Astrocyte (in vitro differentiated cells and primary cell): ENCODE results near the gene FNDC3A. TPM values are rescaled to one million over a fixed set of nuclear protein-coding genes. Genes with fewer than 3 reads are reported as not detected.
A peak's percentile ranks its signal among the peaks of the same experiment; 100 is the strongest.

Source experiments
- DNase-seq: peaks from one replicate; pipeline ENCODE4 v3.0.0-alpha.2; 2010; ENCODE audit warnings: low read depth
- FAIRE-seq: peaks from 2 replicates; lab custom pipeline; 2011; peaks lifted over from hg19 to GRCh38; lab: Jason Lieb, UNC
- H2AFZ ChIP-seq: 2 replicates; pipeline ENCODE4 v1.6.0; 2012; ENCODE audit warnings: low read depth, low read length, inconsistent platforms
- H3K27ac ChIP-seq: 2 replicates; pipeline ENCODE4 v1.5.1; 2011; ENCODE audit warnings: low read depth, low read length, inconsistent platforms
- H3K27me3 ChIP-seq: 2 replicates; pipeline ENCODE4 v1.6.0; 2011; ENCODE audit warnings: low read length, inconsistent platforms; ENCODE audit not compliant: insufficient read depth
- H3K36me3 ChIP-seq: 2 replicates; pipeline ENCODE4 v1.5.1; 2011; ENCODE audit warnings: low read length, inconsistent platforms; ENCODE audit not compliant: insufficient read depth
- H3K4me1 ChIP-seq: 2 replicates; pipeline ENCODE4 v1.5.1; 2011; ENCODE audit warnings: low read length, inconsistent platforms; ENCODE audit not compliant: insufficient read depth
- H3K4me2 ChIP-seq: 2 replicates; pipeline ENCODE4 v1.6.0; 2012; ENCODE audit warnings: low read length, inconsistent platforms
- H3K4me3 ChIP-seq: 2 replicates; pipeline ENCODE4 v1.5.1; 2011; ENCODE audit warnings: low read depth, mild to moderate bottlenecking, low read length, inconsistent platforms; ENCODE audit not compliant: insufficient read depth
- H3K79me2 ChIP-seq: 2 replicates; pipeline ENCODE4 v1.6.0; 2012; ENCODE audit warnings: mild to moderate bottlenecking, low read length, inconsistent platforms; ENCODE audit not compliant: insufficient read depth
- H3K9ac ChIP-seq: 2 replicates; pipeline ENCODE4 v1.6.0; 2012; ENCODE audit warnings: mild to moderate bottlenecking, low read length, inconsistent platforms
- H3K9me3 ChIP-seq: 2 replicates; pipeline ENCODE4 v1.5.1; 2012; ENCODE audit warnings: low read depth, mild to moderate bottlenecking, low read length, inconsistent platforms; ENCODE audit not compliant: insufficient read depth
- H4K20me1 ChIP-seq: 2 replicates; pipeline ENCODE4 v1.6.0; 2012; ENCODE audit warnings: low read length, inconsistent platforms; ENCODE audit not compliant: insufficient read depth
- H3K27ac Mint-ChIP-seq: one replicate; pipeline ENCODE4 v1.8.0; 2021; ENCODE audit warnings: mild to moderate bottlenecking, mixed read lengths; ENCODE audit not compliant: unreplicated experiment
- H3K27me3 Mint-ChIP-seq: one replicate; pipeline ENCODE4 v1.8.0; 2021; ENCODE audit warnings: low read depth, mixed read lengths; ENCODE audit not compliant: unreplicated experiment
- H3K36me3 Mint-ChIP-seq: one replicate; pipeline ENCODE4 v1.8.0; 2021; ENCODE audit warnings: low read depth, mixed read lengths; ENCODE audit not compliant: unreplicated experiment
- H3K4me1 Mint-ChIP-seq: one replicate; pipeline ENCODE4 v1.8.0; 2021; ENCODE audit warnings: low read depth, mixed read lengths; ENCODE audit not compliant: unreplicated experiment
- H3K4me3 Mint-ChIP-seq: one replicate; pipeline ENCODE4 v1.8.0; 2021; ENCODE audit warnings: mild to moderate bottlenecking, moderate library complexity, mixed read lengths; ENCODE audit not compliant: unreplicated experiment
- H3K9me3 Mint-ChIP-seq: one replicate; pipeline ENCODE4 v1.8.0; 2021; ENCODE audit warnings: mild to moderate bottlenecking, mixed read lengths; ENCODE audit not compliant: unreplicated experiment
- EZH2 ChIP-seq: IDR thresholded peaks from 2 replicates; pipeline ENCODE4 v1.6.1; 2012; ENCODE audit warnings: mild to moderate bottlenecking, low read length, inconsistent platforms; ENCODE audit not compliant: insufficient read depth
- total RNA-seq: library from RNA; stranded (reverse); gene quantifications from 2 replicates; pipeline ENCODE4 v1.2.1, GENCODE V29; 2021
- TF ChIP-seq, protein P1 (sequence below): IDR thresholded peaks from 2 replicates; pipeline ENCODE4 v1.5.1; 2011; ENCODE audit warnings: low read depth, mild to moderate bottlenecking, inconsistent platforms, low read length, moderate library complexity; ENCODE audit not compliant: insufficient read depth

FNDC3A gene
- total RNA-seq, 1 donor from 2014 or later = 82.6 TPM

DNA sequence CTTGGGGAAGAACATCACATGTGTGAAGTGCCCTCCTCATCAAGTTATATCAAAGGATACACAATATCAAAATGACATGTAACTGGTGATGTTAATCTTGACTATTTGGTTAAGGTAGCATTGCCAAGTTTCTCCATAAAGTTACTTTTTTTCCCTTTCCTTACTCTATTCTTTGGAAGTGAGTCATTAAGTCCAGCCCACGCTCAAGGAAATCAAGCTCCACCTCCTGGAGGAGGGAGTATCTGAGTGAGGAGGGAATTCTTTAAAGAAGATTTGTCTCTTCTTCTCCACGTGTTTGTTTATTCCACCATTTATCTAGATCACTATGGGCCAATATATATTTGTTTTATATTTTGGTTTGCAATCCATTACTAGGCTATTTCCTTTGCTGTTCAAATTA lies 33.6 kb upstream of the FNDC3A start:
- H3K4me3 ChIP-seq = no peak overlapping the region
- no peak overlapping the region for H3K4me2 ChIP-seq
- Mint-ChIP-seq H3K9me3 (no peaks in the 10 kb centered on the region), H3K36me3 (no peaks in the 10 kb centered on the region), H3K4me3 (no peak overlapping the region), H3K27ac (no peak overlapping the region), H3K4me1 (no peaks in the 10 kb centered on the region), H3K27me3 (no peaks in the 10 kb centered on the region)
- no peak overlapping the region for H2AFZ ChIP-seq
- H3K27me3 ChIP-seq = no peaks in the 10 kb centered on the region
- H3K27ac ChIP-seq = no peak overlapping the region
- TF ChIP-seq EZH2 = no peak
- TF ChIP-seq, protein P1, sequence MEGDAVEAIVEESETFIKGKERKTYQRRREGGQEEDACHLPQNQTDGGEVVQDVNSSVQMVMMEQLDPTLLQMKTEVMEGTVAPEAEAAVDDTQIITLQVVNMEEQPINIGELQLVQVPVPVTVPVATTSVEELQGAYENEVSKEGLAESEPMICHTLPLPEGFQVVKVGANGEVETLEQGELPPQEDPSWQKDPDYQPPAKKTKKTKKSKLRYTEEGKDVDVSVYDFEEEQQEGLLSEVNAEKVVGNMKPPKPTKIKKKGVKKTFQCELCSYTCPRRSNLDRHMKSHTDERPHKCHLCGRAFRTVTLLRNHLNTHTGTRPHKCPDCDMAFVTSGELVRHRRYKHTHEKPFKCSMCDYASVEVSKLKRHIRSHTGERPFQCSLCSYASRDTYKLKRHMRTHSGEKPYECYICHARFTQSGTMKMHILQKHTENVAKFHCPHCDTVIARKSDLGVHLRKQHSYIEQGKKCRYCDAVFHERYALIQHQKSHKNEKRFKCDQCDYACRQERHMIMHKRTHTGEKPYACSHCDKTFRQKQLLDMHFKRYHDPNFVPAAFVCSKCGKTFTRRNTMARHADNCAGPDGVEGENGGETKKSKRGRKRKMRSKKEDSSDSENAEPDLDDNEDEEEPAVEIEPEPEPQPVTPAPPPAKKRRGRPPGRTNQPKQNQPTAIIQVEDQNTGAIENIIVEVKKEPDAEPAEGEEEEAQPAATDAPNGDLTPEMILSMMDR = no peak
- no peaks in the 10 kb centered on the region for H3K9me3 ChIP-seq
- no peak overlapping the region for H3K9ac ChIP-seq
- H4K20me1 ChIP-seq = no peaks in the 10 kb centered on the region
- no peak for FAIRE-seq
- H3K36me3 ChIP-seq = no peaks in the 10 kb centered on the region
- H3K4me1 ChIP-seq = peaks cover 4% of the 10 kb centered on the region
- no peaks in the 10 kb centered on the region for H3K79me2 ChIP-seq
- DNase-seq = peak; percentile 68

DNA sequence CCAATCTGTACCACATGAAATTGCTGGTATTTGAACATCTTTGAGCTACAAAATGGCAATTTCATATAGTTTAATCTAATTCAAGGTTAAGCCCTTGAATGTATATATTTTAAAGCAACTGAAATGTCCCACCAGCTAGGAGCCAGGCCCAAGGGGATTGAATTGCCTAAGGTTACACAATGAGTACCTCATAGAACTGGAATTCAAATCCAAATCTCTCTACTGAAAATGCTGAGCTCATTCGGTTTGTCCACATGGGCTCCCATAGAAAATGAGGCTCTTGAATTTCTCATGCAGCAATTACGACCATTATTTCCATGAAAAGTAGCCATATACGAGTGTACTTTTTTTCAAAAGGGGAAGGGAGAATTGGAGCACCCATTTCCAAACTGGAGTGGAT lies 31.5 kb upstream of the FNDC3A start:
- no peaks in the 10 kb centered on the region for H3K4me1 Mint-ChIP-seq
- no peak overlapping the region for H3K27ac Mint-ChIP-seq

DNA sequence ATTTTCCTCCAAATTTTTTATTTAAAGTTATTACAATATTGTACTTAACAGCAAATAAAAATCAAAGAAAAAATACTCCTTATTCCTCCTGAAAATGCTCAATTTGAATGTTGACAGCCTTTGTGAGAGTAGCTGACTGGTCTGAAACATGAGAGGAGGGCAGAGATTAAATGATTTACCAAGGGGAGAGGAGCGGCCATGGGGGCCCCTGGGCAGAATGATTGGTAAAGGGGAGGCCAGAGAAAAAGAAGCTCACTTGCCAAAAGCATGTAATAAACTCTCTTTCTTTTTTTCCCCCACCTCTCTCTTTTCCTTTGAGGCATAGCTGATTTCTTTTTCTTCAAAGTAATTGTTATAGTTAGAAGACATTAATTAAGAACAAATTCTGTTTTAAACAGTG lies 30.1 kb upstream of the FNDC3A start:
- Histone ChIP-seq H3K27ac (no peak overlapping the region), H3K4me3 (no peak overlapping the region), H2AFZ (no peak overlapping the region), H3K9ac (no peak overlapping the region), H3K27me3 (no peaks in the 10 kb centered on the region), H3K79me2 (no peaks in the 10 kb centered on the region), H3K36me3 (no peaks in the 10 kb centered on the region), H3K4me1 (peaks cover 4% of the 10 kb centered on the region), H3K4me2 (no peak overlapping the region), H3K9me3 (no peaks in the 10 kb centered on the region), H4K20me1 (no peaks in the 10 kb centered on the region)
- Mint-ChIP-seq H3K27ac (no peak overlapping the region), H3K4me3 (no peak overlapping the region), H3K27me3 (no peaks in the 10 kb centered on the region), H3K36me3 (no peaks in the 10 kb centered on the region), H3K9me3 (no peaks in the 10 kb centered on the region), H3K4me1 (no peaks in the 10 kb centered on the region)
- DNase-seq (no peak), FAIRE-seq (no peak)
- TF ChIP-seq, protein P1 = no peak
- no peak for TF ChIP-seq EZH2

More for the DNA sequence above, 31.5 kb upstream of the FNDC3A start:
- Histone ChIP-seq H4K20me1 (no peaks in the 10 kb centered on the region), H3K4me1 (peaks cover 4% of the 10 kb centered on the region), H3K9me3 (no peaks in the 10 kb centered on the region), H3K27ac (no peak overlapping the region), H3K36me3 (no peaks in the 10 kb centered on the region), H3K27me3 (no peaks in the 10 kb centered on the region), H3K9ac (no peak overlapping the region), H3K79me2 (no peaks in the 10 kb centered on the region), H3K4me3 (no peak overlapping the region), H3K4me2 (no peak overlapping the region), H2AFZ (no peak overlapping the region)
- Mint-ChIP-seq H3K27me3 (no peaks in the 10 kb centered on the region), H3K9me3 (no peaks in the 10 kb centered on the region), H3K4me3 (no peak overlapping the region), H3K36me3 (no peaks in the 10 kb centered on the region)
- FAIRE-seq = no peak
- TF ChIP-seq EZH2 = no peak
- TF ChIP-seq, protein P1 = no peak
- DNase-seq = no peak
